HUES64 (cell line): ENCODE measurements around the gene GAK.

Source experiments
- H3K27ac ChIP-seq: 2 replicates; pipeline ENCODE4 v1.7.0; 2013; ENCODE audit warnings: low read depth, low read length, inconsistent platforms
- H3K27me3 ChIP-seq: 2 replicates; pipeline ENCODE4 v1.6.1; 2013; ENCODE audit warnings: mild to moderate bottlenecking, low read length; ENCODE audit not compliant: insufficient read depth
- H3K36me3 ChIP-seq: 2 replicates; pipeline ENCODE4 v1.6.1; 2013; ENCODE audit warnings: mild to moderate bottlenecking, low read length; ENCODE audit not compliant: insufficient read depth
- H3K4me1 ChIP-seq: 2 replicates; pipeline ENCODE4 v1.6.1; 2013; ENCODE audit warnings: mild to moderate bottlenecking, low read length, moderate library complexity; ENCODE audit not compliant: insufficient read depth
- H3K4me3 ChIP-seq: 2 replicates; pipeline ENCODE4 v1.5.1; 2013; ENCODE audit warnings: mild to moderate bottlenecking, low read length, moderate library complexity
- H3K9ac ChIP-seq: 2 replicates; pipeline ENCODE4 v1.6.1; 2013; ENCODE audit warnings: mild to moderate bottlenecking, low read depth, low read length
- H3K9me3 ChIP-seq: 2 replicates; pipeline ENCODE4 v1.6.1; 2013; ENCODE audit warnings: low read depth, low read length; ENCODE audit not compliant: insufficient read depth
- WGBS: fragments of 150-250, 120-280 bp; methylation state at CpG from one replicate; pipeline ENCODE4 v1.1.7; 2013; ENCODE audit warnings: missing lambda C conversion rate; 5-methylcytosine and 5-hydroxymethylcytosine counted together

GAK gene

DNA sequence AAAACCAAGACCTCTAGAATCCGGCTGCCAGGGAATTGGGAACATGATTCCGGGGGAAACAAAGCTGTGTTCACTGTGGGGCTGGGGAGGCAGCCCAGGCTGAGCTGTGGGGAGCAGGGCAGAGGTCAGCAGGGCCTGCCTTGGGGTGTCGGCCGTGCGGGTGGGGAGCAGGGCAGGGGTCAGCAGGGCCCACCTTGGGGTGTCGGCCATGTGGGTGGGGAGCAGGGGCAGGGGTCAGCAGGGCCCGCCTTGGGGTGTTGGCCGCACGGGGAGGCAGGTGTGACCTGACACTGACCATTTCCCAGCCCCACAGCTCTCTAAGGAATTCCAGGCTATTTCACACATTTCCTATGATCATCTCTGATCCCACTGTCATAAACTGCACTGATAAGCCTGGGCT, 60.6 kb downstream of the GAK start:
- no peak overlapping the region for H3K9ac ChIP-seq
- no peak overlapping the region for H3K4me3 ChIP-seq
- H3K4me1 ChIP-seq, result no peaks in the 10 kb centered on the region
- H3K9me3 ChIP-seq, result no peaks in the 10 kb centered on the region
- peaks cover 50% of the 10 kb centered on the region for H3K36me3 ChIP-seq
- 90% methylated on average over 9 of the region's 9 CpGs for WGBS
- no peak overlapping the region for H3K27ac ChIP-seq
- no peaks in the 10 kb centered on the region for H3K27me3 ChIP-seq

DNA sequence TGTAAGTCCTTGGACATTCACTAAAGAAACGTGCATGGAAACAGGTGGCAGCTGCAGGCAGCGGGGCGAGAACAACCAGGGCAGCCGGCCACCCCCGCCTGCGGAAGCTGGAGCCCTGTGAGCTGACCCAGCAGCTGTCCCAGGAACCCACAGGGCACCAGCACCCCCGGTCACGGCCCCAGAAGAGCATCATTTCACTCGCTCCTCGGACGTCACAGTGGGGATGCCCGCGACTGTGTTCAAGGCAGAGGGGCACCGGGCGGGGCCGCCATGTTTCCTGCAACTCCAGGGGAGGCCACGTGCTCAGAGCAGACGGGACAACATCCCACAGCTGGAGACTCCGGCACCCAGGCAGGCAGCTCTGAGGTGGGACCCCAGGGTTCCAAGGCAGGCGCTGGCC, 61.2 kb downstream of the GAK start:
- H3K27me3 ChIP-seq, result no peaks in the 10 kb centered on the region
- H3K4me1 ChIP-seq, result no peaks in the 10 kb centered on the region
- H3K27ac ChIP-seq, result no peak overlapping the region
- no peaks in the 10 kb centered on the region for H3K9me3 ChIP-seq
- H3K4me3 ChIP-seq, result no peak overlapping the region
- peaks cover 45% of the 10 kb centered on the region for H3K36me3 ChIP-seq
- H3K9ac ChIP-seq, result no peak overlapping the region
- 95% methylated on average over 20 of the region's 20 CpGs for WGBS

DNA sequence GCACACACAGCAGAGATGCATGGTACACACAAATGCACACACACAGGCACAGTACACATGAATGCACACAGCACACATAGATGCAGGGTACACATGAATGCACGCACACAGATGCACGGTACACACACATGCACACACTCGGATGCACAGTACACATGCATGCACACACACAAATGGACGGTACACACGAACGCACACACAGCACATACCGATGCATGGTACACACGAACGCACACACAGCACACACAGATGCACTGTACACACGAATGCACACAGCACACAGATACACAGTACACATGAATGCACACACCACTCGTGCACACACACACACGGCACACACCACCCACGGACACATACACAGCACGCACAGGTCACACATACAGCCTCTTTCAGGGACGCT, 62.3 kb downstream of the GAK start:
- Histone ChIP-seq H3K4me3 (no peak overlapping the region), H3K36me3 (peaks cover 39% of the 10 kb centered on the region), H3K9me3 (no peaks in the 10 kb centered on the region), H3K27me3 (no peaks in the 10 kb centered on the region), H3K9ac (no peak overlapping the region), H3K27ac (no peak overlapping the region), H3K4me1 (no peaks in the 10 kb centered on the region)
- 96% methylated on average over 15 of the region's 15 CpGs for WGBS

DNA sequence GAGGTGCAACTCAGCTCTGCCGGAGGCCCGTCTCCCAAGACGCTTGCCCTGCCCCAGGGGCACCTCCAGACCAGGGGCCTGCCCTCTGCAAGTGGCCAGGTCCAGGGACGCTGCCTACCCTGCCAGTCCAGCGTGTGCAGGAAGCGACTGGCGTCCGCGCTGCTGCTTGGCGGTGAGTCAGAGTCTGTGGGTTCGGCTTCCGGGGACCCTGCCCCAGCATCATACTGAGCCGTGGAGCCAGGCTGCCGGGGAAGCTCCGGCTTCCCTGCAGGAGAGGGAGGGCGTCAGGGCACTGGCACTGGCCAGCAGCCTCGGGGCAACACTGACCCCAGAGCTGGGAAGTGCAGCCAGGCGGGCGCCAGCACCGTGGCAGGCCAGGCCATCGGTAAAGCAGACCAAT, 63.7 kb downstream of the GAK start:
- WGBS, result 97% methylated on average over 21 of the region's 21 CpGs
- peaks cover 40% of the 10 kb centered on the region for H3K36me3 ChIP-seq

DNA sequence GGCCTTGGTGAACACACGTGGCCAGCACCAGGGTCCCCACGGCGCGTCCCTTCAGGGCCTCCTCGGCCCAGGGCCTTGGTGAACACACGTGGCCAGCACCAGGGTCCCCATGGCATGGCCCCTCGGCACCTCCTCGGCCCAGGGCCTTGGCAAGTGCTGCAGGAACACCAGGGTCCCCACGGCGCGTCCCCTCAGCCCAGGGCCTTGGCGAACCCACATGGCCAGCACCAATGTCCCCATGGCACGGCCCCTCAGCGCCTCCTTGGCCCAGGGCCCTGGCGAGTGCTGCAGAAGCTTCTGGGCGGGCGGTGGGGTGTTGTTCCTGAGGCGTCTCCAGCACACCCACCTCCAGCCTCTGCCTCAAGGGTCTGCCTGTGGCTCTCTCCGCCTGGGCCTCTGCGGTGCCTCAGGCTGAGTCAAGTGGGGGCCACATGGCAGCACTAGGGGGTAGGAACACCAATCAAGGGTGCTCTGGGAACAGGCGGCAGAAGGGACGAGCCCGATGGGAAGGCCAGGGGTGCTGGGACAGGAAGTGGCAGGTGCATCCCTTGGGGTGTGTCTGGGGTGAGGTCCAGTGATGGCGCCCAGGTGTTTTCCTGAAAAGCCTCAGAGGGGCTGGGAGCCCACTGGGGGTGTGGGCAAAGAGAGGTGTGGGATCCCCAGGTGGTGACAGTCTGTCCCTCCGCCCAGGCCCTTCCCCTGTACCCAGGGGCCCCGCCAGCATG, 64.4 kb downstream of the GAK start:
- H3K27me3 ChIP-seq, result no peaks in the 10 kb centered on the region

More for the DNA sequence above, 63.7 kb downstream of the GAK start:
- H3K27ac ChIP-seq, result no peak overlapping the region
- no peaks in the 10 kb centered on the region for H3K4me1 ChIP-seq
- no peak overlapping the region for H3K4me3 ChIP-seq
- no peaks in the 10 kb centered on the region for H3K9me3 ChIP-seq
- H3K9ac ChIP-seq, result no peak overlapping the region
- H3K27me3 ChIP-seq, result no peaks in the 10 kb centered on the region

DNA sequence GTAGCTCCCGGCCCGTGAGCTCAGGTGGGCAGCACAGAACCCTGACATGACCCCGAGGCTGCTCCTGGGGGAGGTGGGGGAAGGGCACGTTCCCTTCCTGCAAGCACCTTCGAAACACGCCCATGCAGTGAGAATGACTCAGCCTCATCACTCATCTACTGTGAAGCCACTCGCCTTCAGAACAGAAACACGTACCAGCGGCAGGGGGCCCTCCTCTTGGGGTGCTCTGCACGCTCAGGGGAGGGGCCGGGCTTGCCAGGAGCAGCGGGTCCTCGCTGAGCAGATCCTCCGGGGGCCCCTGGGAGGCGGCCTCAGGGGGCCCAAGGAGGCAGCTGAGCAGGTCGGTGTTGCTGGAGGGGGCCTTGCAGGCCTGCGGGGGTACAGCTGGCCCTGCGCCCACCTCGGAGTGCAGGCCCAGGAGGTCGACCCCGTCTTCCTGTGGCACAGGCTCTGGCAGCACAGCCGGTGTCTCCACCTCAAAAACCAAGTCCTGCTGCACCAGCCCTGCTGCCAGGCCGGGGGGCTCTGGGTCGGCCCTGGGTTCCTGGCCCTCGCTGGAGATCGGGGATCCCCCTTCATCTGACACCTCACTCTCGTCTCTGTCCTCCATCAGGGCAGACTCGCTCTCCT, 65.2 kb downstream of the GAK start:
- Histone ChIP-seq H3K9ac (no peak overlapping the region), H3K4me3 (no peak overlapping the region)

More for the DNA sequence above, 64.4 kb downstream of the GAK start:
- Histone ChIP-seq H3K36me3 (peaks cover 44% of the 10 kb centered on the region), H3K9ac (no peak overlapping the region), H3K4me1 (no peaks in the 10 kb centered on the region), H3K9me3 (no peaks in the 10 kb centered on the region), H3K4me3 (no peak overlapping the region), H3K27ac (no peak overlapping the region)
- 92% methylated on average over 26 of the region's 26 CpGs for WGBS

DNA sequence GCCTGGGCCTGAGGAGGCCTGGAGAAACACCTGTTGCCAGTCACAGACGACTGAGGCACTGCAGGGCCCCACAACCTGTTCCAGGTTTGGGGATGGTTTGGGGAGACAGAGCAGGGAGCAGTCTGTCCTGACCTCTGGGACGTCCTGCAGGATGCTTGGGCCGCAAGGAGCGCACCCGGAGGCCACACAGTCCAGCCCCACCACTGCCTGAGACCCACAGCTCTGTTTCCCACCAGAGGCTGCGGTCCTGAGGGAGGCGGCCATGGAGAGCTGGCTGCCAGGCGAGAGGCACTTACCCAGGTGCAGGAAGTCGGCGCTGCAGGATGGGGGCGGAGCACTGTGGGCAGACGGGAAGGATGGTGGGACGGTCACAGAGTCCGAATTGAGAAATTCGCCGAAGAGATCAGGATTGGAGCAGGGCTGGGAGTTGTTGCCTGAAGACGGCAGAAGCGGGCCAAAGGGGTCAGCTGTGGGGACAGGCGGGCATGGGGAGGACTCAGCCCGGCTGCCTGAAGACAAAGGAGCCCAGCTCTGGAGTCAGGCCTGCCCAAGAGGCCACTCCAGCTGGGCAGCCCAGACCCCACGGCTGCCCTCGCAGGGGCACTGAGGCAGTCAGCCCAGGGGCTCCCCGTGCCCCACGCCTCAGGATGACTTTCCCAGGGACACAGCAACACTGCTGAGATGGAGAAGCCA, 65.9 kb downstream of the GAK start:
- Histone ChIP-seq H3K4me3 (no peak overlapping the region), H3K27ac (no peak overlapping the region), H3K4me1 (no peaks in the 10 kb centered on the region), H3K9ac (no peak overlapping the region), H3K27me3 (no peaks in the 10 kb centered on the region), H3K36me3 (peaks cover 52% of the 10 kb centered on the region), H3K9me3 (no peaks in the 10 kb centered on the region)
- WGBS, result 94% methylated on average over 24 of the region's 24 CpGs

More for the DNA sequence above, 65.2 kb downstream of the GAK start:
- Histone ChIP-seq H3K36me3 (peaks cover 46% of the 10 kb centered on the region), H3K4me1 (no peaks in the 10 kb centered on the region), H3K27me3 (no peaks in the 10 kb centered on the region), H3K27ac (no peak overlapping the region), H3K9me3 (no peaks in the 10 kb centered on the region)
- WGBS, result 91% methylated on average over 28 of the region's 28 CpGs

DNA sequence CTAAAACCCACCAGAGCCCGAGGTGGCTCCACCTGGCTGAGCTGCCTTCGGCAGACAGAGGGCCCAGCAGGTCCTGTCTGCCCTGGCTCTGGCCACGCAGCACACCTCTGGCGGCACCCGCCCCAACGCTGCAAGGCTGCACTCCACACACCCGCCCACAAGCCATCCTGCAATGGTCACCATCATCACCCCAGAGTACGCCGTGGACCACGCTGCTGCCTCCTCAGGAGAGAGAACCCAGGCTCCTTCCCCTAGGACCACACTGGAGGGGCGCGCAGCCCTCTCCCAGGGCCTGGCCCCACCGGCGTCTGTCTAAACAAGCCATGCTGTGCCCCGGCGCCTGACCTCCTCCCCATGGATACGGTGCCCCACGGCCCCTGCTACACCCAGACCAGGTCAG, 66.5 kb downstream of the GAK start:
- peaks cover 58% of the 10 kb centered on the region for H3K36me3 ChIP-seq
- H3K4me3 ChIP-seq, result no peak overlapping the region
- no peak overlapping the region for H3K27ac ChIP-seq
- H3K27me3 ChIP-seq, result no peaks in the 10 kb centered on the region
- no peaks in the 10 kb centered on the region for H3K9me3 ChIP-seq
- H3K4me1 ChIP-seq, result no peaks in the 10 kb centered on the region
- H3K9ac ChIP-seq, result no peak overlapping the region
- 90% methylated on average over 18 of the region's 18 CpGs for WGBS

DNA sequence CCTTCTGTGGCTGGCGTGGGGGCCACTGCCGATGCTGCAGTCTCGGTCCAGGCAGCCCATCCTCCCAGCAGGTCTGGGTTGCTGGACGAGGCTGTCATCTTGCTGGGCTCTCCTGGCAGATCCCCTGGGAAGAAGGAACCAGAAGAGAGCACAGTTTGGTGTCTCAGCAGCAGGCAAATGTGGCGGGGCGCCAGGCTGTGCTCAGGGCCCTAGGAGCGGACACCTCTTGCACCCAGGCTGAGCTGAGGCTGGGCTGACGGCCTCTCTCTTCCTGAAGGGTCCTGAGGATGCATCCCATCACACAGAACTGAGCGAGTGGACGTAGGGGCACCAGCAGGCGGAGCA, 67.0 kb downstream of the GAK start:
- no peaks in the 10 kb centered on the region for H3K9me3 ChIP-seq
- H3K4me3 ChIP-seq, result no peak overlapping the region
- no peaks in the 10 kb centered on the region for H3K27me3 ChIP-seq
- no peak overlapping the region for H3K27ac ChIP-seq
- peaks cover 53% of the 10 kb centered on the region for H3K36me3 ChIP-seq
- H3K9ac ChIP-seq, result no peak overlapping the region
- WGBS, result 95% methylated on average over 11 of the region's 11 CpGs
- H3K4me1 ChIP-seq, result no peaks in the 10 kb centered on the region

DNA sequence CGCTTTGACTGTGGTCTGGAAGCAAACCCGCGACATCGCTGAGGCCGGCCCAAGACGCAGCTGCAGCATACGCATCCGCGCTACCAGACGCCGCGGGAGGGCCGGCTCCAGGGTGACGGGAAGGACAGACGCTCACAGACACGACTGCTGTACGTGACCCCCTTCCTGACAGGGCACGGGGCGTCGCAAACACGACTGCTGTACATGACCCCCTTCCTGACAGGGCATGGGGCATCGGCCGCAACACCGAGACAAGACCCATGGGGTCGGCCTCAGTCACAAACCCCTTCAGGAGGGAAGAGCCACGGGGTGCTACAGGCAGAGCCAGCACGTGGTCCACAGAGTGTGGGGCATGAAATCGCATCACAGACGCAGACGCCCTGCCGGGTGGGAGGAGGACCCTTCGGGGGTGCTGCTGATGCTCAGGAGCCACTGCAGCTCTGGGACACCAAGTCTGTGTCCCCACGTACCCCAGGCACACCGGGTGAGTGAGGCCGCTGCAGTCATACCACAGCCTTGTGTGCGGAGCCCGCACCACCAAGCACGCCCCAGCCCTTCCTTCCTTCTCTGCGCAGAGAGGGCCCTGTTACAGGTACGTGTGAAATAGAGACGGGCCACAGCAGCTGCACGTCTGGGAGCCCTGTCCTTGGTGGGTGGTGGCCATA, 67.5 kb downstream of the GAK start:
- Histone ChIP-seq H3K9ac (no peak overlapping the region), H3K27ac (no peak overlapping the region), H3K27me3 (no peaks in the 10 kb centered on the region), H3K36me3 (peaks cover 51% of the 10 kb centered on the region), H3K4me3 (no peak overlapping the region), H3K9me3 (no peaks in the 10 kb centered on the region), H3K4me1 (no peaks in the 10 kb centered on the region)
- 95% methylated on average over 42 of the region's 42 CpGs for WGBS

DNA sequence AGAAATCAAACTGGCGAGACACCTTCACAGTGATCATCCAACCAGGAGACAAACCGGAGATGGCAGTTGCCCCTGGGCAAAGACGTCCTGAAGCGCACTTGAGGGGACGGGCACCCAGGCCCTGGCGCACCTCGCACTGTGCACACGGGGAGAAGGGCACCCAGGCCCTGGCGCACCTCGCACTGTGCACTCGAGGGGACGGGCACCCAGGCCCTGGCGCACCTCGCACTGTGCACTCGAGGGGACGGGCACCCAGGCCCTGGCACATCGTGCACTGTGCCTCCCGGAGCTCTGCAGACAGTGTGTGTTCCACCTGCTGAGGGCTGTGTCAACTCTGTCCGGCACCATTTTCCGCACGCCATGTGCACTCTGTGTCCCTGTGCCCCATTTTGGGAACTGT, 71.6 kb downstream of the GAK start:
- no peak overlapping the region for H3K9ac ChIP-seq
- H3K4me3 ChIP-seq, result no peak overlapping the region
- 97% methylated on average over 21 of the region's 21 CpGs for WGBS
- H3K27me3 ChIP-seq, result no peaks in the 10 kb centered on the region
- H3K27ac ChIP-seq, result no peak overlapping the region
- H3K4me1 ChIP-seq, result no peaks in the 10 kb centered on the region
- H3K36me3 ChIP-seq, result peaks cover 75% of the 10 kb centered on the region
- H3K9me3 ChIP-seq, result no peaks in the 10 kb centered on the region
